ENCODE results near the gene SCFD2. TPM values are rescaled to one million over a fixed set of nuclear protein-coding genes. Genes with fewer than 3 reads are reported as not detected.

SCFD2 gene
- total RNA-seq, 1 experiment from 2014 or later: 36.6 TPM

DNA sequence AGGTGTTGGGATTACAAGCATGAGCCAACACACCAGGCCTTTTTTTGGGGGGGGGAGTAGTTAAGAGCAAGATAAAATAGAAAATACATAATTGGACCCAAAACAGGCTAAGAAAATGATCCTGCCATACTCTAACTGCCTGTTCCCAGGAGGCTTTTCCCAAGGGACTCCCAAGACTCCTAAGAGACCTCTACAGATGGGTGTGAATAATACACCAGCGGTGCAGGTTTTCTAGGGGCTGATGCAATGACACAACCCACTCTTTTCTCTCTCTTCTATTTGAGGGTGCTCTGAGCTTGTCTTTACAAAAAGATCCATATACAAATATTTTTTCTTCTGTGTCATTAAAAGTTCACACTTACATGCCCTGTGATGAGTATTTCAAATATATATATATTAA is 386.8 kb downstream of the SCFD2 start:
- Histone ChIP-seq H3K9me2 (replicated peaks; ENCODE audit: low read length) (no peaks in the 10 kb centered on the region), H3K4me3 (ENCODE audit: low read length) (no peak overlapping the region), H3K4me1 (ENCODE audit: insufficient read depth, low read length) (peaks cover 4% of the 10 kb centered on the region), H2AFZ (ENCODE audit: low read length) (no peak overlapping the region), H4K20me1 (ENCODE audit: low read length) (no peaks in the 10 kb centered on the region), H3K27me3 (ENCODE audit: low read length) (no peaks in the 10 kb centered on the region), H3F3A (ENCODE audit: low read length, unreplicated experiment) (no peaks in the 10 kb centered on the region), H3K27ac (ENCODE audit: low read length) (no peak overlapping the region), H3K9me3 (ENCODE audit: low read length) (no peaks in the 10 kb centered on the region), H3K9ac (ENCODE audit: low read length) (no peak overlapping the region), H3K36me3 (ENCODE audit: low read depth, low read length) (no peaks in the 10 kb centered on the region), H3K79me2 (ENCODE audit: low read length) (no peaks in the 10 kb centered on the region), H3K4me2 (ENCODE audit: low read length) (no peak overlapping the region)
- ATAC-seq: no peak
- intact Hi-C loops (cut with micrococcal nuclease): no loop called here
- BruUV-seq (replicated peaks): no TSS peak
- TF ChIP-seq, protein P1, sequence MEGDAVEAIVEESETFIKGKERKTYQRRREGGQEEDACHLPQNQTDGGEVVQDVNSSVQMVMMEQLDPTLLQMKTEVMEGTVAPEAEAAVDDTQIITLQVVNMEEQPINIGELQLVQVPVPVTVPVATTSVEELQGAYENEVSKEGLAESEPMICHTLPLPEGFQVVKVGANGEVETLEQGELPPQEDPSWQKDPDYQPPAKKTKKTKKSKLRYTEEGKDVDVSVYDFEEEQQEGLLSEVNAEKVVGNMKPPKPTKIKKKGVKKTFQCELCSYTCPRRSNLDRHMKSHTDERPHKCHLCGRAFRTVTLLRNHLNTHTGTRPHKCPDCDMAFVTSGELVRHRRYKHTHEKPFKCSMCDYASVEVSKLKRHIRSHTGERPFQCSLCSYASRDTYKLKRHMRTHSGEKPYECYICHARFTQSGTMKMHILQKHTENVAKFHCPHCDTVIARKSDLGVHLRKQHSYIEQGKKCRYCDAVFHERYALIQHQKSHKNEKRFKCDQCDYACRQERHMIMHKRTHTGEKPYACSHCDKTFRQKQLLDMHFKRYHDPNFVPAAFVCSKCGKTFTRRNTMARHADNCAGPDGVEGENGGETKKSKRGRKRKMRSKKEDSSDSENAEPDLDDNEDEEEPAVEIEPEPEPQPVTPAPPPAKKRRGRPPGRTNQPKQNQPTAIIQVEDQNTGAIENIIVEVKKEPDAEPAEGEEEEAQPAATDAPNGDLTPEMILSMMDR (conservative IDR thresholded peaks at IDR 0.05; ENCODE audit: low read depth, low read length): peak; percentile 19; the same call in 1 of the 2 replicates
- TF ChIP-seq EZH2phosphoT487 (IDR thresholded peaks at IDR 0.05; ENCODE audit: borderline replicate concordance, low read length): no peak
- TF ChIP-seq EZH2 (IDR thresholded peaks at IDR 0.05; ENCODE audit: low read length, unreplicated experiment): no peak
- CTCF ChIA-PET: no interaction called here
- POLR2A ChIA-PET (ENCODE audit: unreplicated experiment): no interaction called here
- DNase-seq: peak; percentile 20

DNA sequence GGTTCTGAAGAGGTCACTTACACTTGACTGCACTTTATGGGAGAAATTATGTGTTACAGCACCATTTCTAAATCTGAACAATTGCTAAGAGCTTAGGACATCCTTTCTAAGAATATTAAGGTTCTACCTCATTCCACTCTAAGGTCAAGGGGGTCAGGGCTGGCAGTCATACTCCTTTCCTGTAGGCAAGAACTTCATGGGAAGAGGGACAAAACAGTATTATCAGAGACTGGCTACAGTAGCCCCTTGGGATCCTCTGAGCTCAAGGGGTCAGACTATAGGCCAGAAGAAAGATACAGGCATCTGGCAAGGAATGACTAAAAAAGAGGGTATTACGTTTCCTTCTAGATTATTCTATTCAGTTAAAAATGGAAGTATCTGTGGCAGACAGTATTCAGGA is 388.6 kb downstream of the SCFD2 start:
- no peak overlapping the region for H3K9ac ChIP-seq (ENCODE audit: low read length)
- intact Hi-C loops (cut with micrococcal nuclease): no loop called here
- no peaks in the 10 kb centered on the region for H4K20me1 ChIP-seq (ENCODE audit: low read length)
- TF ChIP-seq, protein P1 (conservative IDR thresholded peaks at IDR 0.05; ENCODE audit: low read depth, low read length): no peak
- TF ChIP-seq EZH2phosphoT487 (IDR thresholded peaks at IDR 0.05; ENCODE audit: borderline replicate concordance, low read length) (no peak), EZH2 (IDR thresholded peaks at IDR 0.05; ENCODE audit: low read length, unreplicated experiment) (no peak)
- CTCF ChIA-PET: interaction anchor here (0.6 kb wide), 2 partner anchors 68 to 276 kb away, joined by 4 read pairs; no protein-coding TSS in a partner anchor
- ATAC-seq (no peak), DNase-seq (no peak)
- H3K27me3 ChIP-seq (ENCODE audit: low read length): no peaks in the 10 kb centered on the region
- H3F3A ChIP-seq (ENCODE audit: low read length, unreplicated experiment): no peaks in the 10 kb centered on the region
- no peak overlapping the region for H3K4me3 ChIP-seq (ENCODE audit: low read length)
- POLR2A ChIA-PET (ENCODE audit: unreplicated experiment): no interaction called here
- BruUV-seq (replicated peaks): no TSS peak
- H3K9me3 ChIP-seq (ENCODE audit: low read length): no peaks in the 10 kb centered on the region
- H3K4me1 ChIP-seq (ENCODE audit: insufficient read depth, low read length): no peaks in the 10 kb centered on the region
- H3K4me2 ChIP-seq (ENCODE audit: low read length): no peak overlapping the region
- no peak overlapping the region for H2AFZ ChIP-seq (ENCODE audit: low read length)
- H3K9me2 ChIP-seq (replicated peaks; ENCODE audit: low read length): no peaks in the 10 kb centered on the region
- no peak overlapping the region for H3K27ac ChIP-seq (ENCODE audit: low read length)
- H3K79me2 ChIP-seq (ENCODE audit: low read length): no peaks in the 10 kb centered on the region
- H3K36me3 ChIP-seq (ENCODE audit: low read depth, low read length): no peaks in the 10 kb centered on the region

DNA sequence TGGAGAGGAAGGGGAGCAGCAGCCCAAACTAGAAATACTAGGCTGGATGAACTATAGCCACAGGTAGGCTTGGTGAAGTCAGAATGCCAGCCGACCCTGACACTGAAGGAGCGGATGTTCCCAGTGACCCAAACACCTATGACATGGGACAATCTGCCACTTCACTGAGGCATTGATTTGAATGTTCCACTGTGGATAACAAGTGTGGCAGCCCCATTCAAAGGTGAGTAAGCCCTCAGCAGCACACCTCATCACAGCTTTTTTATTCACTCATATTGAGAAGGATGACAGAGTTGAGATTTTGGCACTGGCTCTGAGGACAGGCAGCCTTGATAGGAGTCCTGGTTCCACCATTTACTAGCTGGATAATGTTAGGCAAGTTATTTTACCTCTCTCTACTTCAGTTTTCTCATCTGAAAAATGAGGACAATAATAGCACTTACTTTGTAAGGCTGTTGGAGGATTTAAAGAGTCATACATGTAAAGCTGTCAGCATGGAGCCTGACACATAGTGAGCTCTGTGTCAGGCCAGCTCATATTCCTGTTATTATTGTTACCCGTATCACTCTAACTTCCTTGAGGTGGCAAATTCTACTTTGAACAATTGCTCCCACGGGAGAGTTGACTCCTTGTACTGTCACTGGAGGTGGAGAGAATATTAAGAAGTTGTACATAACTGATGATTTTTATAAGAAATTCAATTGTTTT is 389.2 kb downstream of the SCFD2 start:
- intact Hi-C loops (cut with micrococcal nuclease): no loop called here

More for the DNA sequence above, 389.2 kb downstream of the SCFD2 start:
- Histone ChIP-seq H3K4me1 (ENCODE audit: insufficient read depth, low read length) (no peaks in the 10 kb centered on the region), H3K9me3 (ENCODE audit: low read length) (no peaks in the 10 kb centered on the region), H2AFZ (ENCODE audit: low read length) (no peak overlapping the region), H3K9ac (ENCODE audit: low read length) (no peak overlapping the region), H4K20me1 (ENCODE audit: low read length) (no peaks in the 10 kb centered on the region), H3K4me2 (ENCODE audit: low read length) (no peak overlapping the region), H3K9me2 (replicated peaks; ENCODE audit: low read length) (no peaks in the 10 kb centered on the region), H3K27me3 (ENCODE audit: low read length) (no peaks in the 10 kb centered on the region), H3K4me3 (ENCODE audit: low read length) (no peak overlapping the region), H3K36me3 (ENCODE audit: low read depth, low read length) (no peaks in the 10 kb centered on the region), H3K27ac (ENCODE audit: low read length) (no peak overlapping the region), H3F3A (ENCODE audit: low read length, unreplicated experiment) (no peaks in the 10 kb centered on the region), H3K79me2 (ENCODE audit: low read length) (no peaks in the 10 kb centered on the region)
- DNase-seq: no peak
- CTCF ChIA-PET: no interaction called here
- no peak for ATAC-seq
- POLR2A ChIA-PET (ENCODE audit: unreplicated experiment): no interaction called here
- no TSS peak for BruUV-seq (replicated peaks)
- TF ChIP-seq EZH2 (IDR thresholded peaks at IDR 0.05; ENCODE audit: low read length, unreplicated experiment): no peak
- TF ChIP-seq, protein P1 (conservative IDR thresholded peaks at IDR 0.05; ENCODE audit: low read depth, low read length): no peak
- no peak for TF ChIP-seq EZH2phosphoT487 (IDR thresholded peaks at IDR 0.05; ENCODE audit: borderline replicate concordance, low read length)

Data from PC-3 (cell line).